22Rv1 (cell line): ENCODE measurements around the gene INPP5D.

Source experiments
- H3K27ac ChIP-seq: fragments of 450-650 bp; 2 replicates; pipeline ENCODE4 v1.5.1; 2017
- CTCF ChIP-seq: fragments of 450-650 bp; IDR thresholded peaks from 2 replicates; pipeline ENCODE4 v1.5.1; 2017; ENCODE audit warnings: mild to moderate bottlenecking
- ZFX ChIP-seq: fragments of 450-650 bp; IDR thresholded peaks from 2 replicates; pipeline ENCODE4 v1.6.1; 2017; ENCODE audit warnings: antibody characterized with exemption, borderline replicate concordance

INPP5D gene

GRCh38 chr2:233089851-233090250 is 29.7 kb downstream of the INPP5D start:
- H3K27ac ChIP-seq, result no peak overlapping the region
- TF ChIP-seq CTCF (no peak), ZFX (no peak)

GRCh38 chr2:233090879-233091278 is 30.7 kb downstream of the INPP5D start:
- no peak for TF ChIP-seq CTCF
- TF ChIP-seq ZFX, result no peak
- H3K27ac ChIP-seq, result no peak overlapping the region

- H3K27ac ChIP-seq, result no peak overlapping the region
- TF ChIP-seq ZFX, result no peak
- TF ChIP-seq CTCF, result no peak
Observed at GRCh38 chr2:233091595-233092375, 31.6 kb downstream of the INPP5D start.

- TF ChIP-seq CTCF, result no peak
- TF ChIP-seq ZFX, result no peak
- no peak overlapping the region for H3K27ac ChIP-seq
Observed at GRCh38 chr2:233092432-233093165, 32.5 kb downstream of the INPP5D start.

GRCh38 chr2:233093166-233093448 is 33.0 kb downstream of the INPP5D start:
- TF ChIP-seq CTCF, result no peak
- TF ChIP-seq ZFX, result no peak
- H3K27ac ChIP-seq, result no peak overlapping the region

GRCh38 chr2:233093721-233094120 is 33.6 kb downstream of the INPP5D start:
- H3K27ac ChIP-seq, result no peak overlapping the region
- no peak for TF ChIP-seq CTCF
- no peak for TF ChIP-seq ZFX

- H3K27ac ChIP-seq, result no peak overlapping the region
- TF ChIP-seq ZFX (no peak), CTCF (no peak)
Observed at GRCh38 chr2:233094614-233095013, 34.5 kb downstream of the INPP5D start.
